ENCODE measurements around the gene ARMH3.

- TF ChIP-seq CTCF (conservative IDR thresholded peaks at IDR 0.05; ENCODE audit: low read length) = no peak
- TF ChIP-seq EZH2phosphoT487 (IDR thresholded peaks at IDR 0.05; ENCODE audit: borderline replicate concordance, low read depth, low read length) = no peak
Observed at GRCh38 chr10:101995451-101996063, 60.4 kb downstream of the ARMH3 start.
